ENCODE results near the gene SETMAR.
"Not testable (repeated sequence)": the region's sequence is repeated elsewhere in the genome, so short reads cannot be mapped to it uniquely, and the experiment has no call there.

SETMAR gene

GRCh38 chr3:4303187-4304123, at the start of gene SETMAR:
Gene SETMAR, plus strand, starts transcription at chr3:4303369. Its CDS starts 2 bp downstream, at chr3:4303371.
- peak; percentile 78 for DNase-seq

DNA sequence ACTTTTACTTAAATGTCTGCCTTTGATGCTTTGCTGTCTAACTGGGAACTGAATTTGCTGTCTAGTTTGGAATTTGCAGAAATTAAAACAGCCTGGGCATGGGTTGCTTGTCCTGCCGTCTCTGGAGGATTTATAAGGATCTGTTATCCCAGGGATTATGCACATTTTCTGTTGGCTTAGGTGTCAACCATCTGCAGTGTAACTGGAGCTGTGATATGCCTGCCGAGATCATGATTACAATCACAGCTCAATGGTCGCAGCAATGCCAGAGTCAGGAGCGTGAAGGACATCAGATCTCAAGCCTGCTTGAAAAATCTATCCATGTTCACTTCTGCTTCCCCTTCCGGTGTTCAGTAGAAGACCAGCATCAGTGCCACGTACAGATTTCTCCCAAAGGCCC, 41.8 kb upstream of the SETMAR start:
- DNase-seq, result no peak

GRCh38 chr3:4264040-4264439, 39.1 kb upstream of the SETMAR start:
- DNase-seq, result no peak

- DNase-seq, result no peak
These were observed 32.4 kb upstream of the SETMAR start for GRCh38 chr3:4270720-4271119.

GRCh38 chr3:4271834-4272233, 31.3 kb upstream of the SETMAR start:
- no peak for DNase-seq

DNA sequence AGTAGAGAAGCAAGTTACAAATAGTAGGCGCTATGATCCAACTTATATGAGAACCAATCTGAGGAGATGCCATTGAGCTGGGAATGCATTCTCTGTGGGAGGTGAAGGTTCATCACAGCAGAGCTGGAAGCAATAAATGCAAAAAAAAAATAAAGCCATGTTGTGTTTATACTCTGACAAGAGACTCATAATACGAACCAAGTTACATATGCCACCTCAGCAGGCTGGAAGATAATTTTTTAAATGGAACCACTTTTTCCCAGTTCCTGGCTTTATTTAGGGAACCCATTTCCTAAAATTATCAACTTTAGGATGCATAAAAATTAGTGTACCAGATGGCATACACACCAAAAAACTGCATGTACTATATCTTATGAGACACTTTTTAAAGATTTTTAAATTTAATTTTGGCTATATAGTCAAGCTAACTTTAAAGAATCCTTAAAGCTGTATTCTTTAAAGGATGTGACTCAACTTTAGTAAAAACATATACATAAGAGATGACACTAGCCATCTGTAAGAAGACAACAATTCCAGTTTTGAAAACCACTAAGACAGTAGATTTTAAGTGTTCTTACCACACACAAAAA, 23.6 kb upstream of the SETMAR start:
- DNase-seq, result no peak

- DNase-seq, result no peak
These were observed 21.2 kb upstream of the SETMAR start for GRCh38 chr3:4281991-4282390.

DNA sequence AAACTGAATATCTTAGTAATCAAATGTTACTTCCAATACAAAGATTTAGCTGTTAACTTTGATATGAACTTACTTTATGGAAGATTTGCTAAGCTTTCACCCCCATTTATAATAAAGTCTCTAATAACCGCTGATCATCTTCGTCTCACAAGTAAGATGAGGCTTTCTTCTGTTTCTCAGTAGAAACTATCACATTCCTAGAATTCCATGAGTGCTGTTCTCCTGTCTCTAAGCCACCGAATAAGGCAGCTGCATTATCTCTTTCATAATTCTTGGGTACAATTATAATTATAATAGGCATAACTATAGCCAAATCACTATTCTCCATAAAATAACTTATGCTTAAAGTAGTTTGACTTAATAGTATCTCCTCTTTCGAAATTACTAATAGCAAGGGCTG, 18.3 kb upstream of the SETMAR start:
- no peak for DNase-seq

DNA sequence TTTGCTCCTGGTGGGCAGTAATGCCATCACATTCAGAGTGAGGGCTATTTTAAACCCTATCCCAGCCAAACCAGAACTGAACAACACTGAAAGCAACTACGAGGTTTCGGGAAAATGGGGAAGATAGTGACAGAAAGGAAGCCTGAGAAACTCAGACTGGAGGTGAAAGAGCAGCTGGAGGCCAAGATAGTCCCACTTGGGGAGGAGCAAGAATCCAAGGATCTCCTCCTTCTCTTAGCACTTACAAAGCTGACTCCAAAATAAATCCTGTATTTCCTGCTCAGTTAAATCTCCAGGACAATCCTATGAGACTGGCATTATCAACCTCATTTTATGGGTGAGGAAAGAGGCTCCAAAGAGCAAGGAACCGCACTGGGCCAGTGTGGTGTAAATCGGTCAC, 14.1 kb upstream of the SETMAR start:
- no peak for DNase-seq

- peak; percentile 36 for DNase-seq
These were observed 12.8 kb upstream of the SETMAR start for GRCh38 chr3:4290272-4290893.

DNA sequence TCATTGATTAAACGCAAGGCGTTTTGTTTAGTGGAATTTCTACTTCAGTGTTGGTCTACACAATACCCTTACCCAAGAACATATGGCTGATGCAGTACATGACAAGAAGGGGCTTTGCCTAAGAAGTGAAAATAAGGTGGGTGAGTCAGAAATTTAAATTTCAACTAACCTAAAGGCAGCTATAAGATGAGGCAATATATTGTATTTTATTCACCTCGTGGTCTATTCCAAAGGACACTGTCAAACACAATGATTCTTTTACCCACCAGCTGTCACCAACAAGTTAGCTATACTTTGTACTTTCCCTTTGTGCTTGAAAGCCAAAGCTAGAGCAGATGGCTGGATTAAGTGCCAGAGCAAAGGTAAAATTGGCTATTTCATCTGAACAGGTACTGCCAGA, 10.9 kb upstream of the SETMAR start:
- DNase-seq, result no peak

- DNase-seq, result no peak
These were observed 8.4 kb upstream of the SETMAR start for GRCh38 chr3:4294616-4295327.

- not testable (repeated sequence) for DNase-seq
These were observed 6.7 kb upstream of the SETMAR start for GRCh38 chr3:4296454-4296853.

GRCh38 chr3:4297486-4297885, 5.7 kb upstream of the SETMAR start:
- no peak for DNase-seq

GRCh38 chr3:4302747-4303146, 422 bp upstream of the SETMAR start:
- no peak for DNase-seq

GRCh38 chr3:4305210-4305609, 2.0 kb downstream of the SETMAR start:
- not testable (repeated sequence) for DNase-seq

DNA sequence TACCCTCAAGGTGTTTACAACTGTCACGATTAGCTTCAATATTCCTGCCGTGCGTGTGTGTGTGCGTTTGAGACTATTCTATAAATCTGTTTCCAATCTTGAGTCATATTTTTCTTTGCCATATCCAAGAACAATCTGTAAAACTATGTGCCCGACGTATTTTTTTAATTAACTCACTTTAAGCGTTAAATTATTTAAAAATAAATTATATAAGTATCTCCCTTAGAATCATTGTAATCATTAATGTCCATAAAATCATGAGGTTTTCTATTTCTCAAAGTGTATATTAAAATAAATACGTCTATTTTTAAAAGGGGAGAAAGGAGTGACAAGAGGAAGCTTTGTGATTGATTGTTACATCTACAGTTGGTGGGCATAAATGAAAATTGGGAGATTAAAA, 2.9 kb downstream of the SETMAR start:
- DNase-seq, result no peak

DNA sequence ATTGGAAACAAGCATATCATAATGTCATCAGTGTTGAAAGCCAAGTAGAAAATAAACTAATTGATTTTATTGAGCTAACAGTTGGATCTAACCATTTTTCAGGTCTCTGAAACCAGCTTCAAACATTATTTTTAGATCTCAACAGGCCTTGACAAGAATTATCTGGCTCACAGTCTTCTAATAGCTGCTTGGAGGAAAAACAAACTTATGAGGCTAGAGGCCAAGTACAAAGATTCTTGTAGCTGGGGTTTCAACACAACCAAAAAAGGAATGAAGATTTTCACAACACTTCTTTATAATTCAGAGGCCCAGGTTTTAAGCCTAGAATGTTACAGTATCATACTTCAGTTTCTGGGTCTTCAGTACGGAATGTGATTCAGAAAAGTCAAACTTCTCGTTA, 3.7 kb downstream of the SETMAR start:
- no peak for DNase-seq

DNA sequence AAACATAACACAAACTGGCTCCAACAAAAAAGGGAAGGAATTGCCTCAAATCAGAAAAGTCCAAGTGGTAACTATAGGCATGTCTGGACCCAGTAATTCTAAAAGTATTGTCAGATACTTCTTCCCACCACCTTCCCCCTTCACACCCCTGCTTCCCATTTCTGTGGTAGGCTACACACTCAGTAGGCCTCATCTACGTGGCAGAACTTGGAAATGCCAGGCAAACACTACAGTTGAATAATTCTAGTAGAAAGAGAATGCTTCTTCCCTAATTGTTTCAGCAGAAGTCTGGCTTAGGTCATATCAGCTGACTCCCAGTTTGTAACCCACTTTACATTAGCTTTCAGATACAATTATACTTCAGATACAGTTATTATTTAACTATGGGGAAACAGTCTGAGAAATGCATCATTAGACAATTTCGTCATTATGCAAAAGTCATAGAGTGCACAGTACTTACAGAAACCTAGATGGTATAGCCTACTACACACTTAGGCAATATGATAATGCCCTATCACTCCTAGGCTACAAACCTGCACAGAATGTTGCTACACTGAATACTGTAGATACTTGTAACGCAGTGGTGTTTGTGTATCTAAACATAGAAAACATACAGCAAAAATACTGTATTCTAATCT, 6.4 kb downstream of the SETMAR start:
- DNase-seq, result no peak

- DNase-seq, result no peak
These were observed 7.8 kb downstream of the SETMAR start for GRCh38 chr3:4310971-4311370.

- no peak for DNase-seq
These were observed 8.3 kb downstream of the SETMAR start for GRCh38 chr3:4311496-4311895.

- no peak for DNase-seq
These were observed 10.6 kb downstream of the SETMAR start for GRCh38 chr3:4313606-4314293.

Measured in activated gamma-delta T cell treated with Interleukin-2 at 50 U/mL for 16 hours (primary cell).